GM12864 (cell line): ENCODE results near the gene RAB35.
A peak's percentile ranks its signal among the peaks of the same experiment; 100 is the strongest.

Source experiments
- DNase-seq: peaks from one replicate; pipeline ENCODE4 v3.0.0-alpha.2; 2011; ENCODE audit warnings: low read depth
- H3K4me3 ChIP-seq: 2 replicates; pipeline ENCODE4 v1.5.1; 2011; ENCODE audit warnings: mild to moderate bottlenecking, low read depth, low read length, control low read depth
- CTCF ChIP-seq: IDR thresholded peaks from 2 replicates; pipeline ENCODE4 v1.5.1; 2011; ENCODE audit warnings: low read depth, mild to moderate bottlenecking, moderate library complexity, low read length, control low read depth, inconsistent platforms; ENCODE audit errors: missing control alignments

The RAB35 gene

GRCh38 chr12:120125792-120126634, 9.5 kb upstream of the RAB35 start:
- no peak overlapping the region for H3K4me3 ChIP-seq
- DNase-seq = no peak
- TF ChIP-seq CTCF = no peak

GRCh38 chr12:120125029-120125428, 8.5 kb upstream of the RAB35 start:
- no peak for DNase-seq
- no peak overlapping the region for H3K4me3 ChIP-seq
- TF ChIP-seq CTCF = no peak

- TF ChIP-seq CTCF = no peak
- DNase-seq = peak; percentile 67
- peak overlapping the region; percentile 22; the same call in 1 of the 2 replicates for H3K4me3 ChIP-seq
Measured at GRCh38 chr12:120121766-120122293, 5.3 kb upstream of the RAB35 start.

- no peak for TF ChIP-seq CTCF
- H3K4me3 ChIP-seq = no peak overlapping the region; the same call in 1 of the 2 replicates
- no peak for DNase-seq
Measured at GRCh38 chr12:120121343-120121742, 4.8 kb upstream of the RAB35 start.

- peak overlapping the region; percentile 91; the same call in 1 of the 2 replicates for H3K4me3 ChIP-seq
- peak; percentile 54 for DNase-seq
- no peak for TF ChIP-seq CTCF
Measured at GRCh38 chr12:120119271-120119973, 2.9 kb upstream of the RAB35 start.

GRCh38 chr12:120118321-120119061, 1.9 kb upstream of the RAB35 start:
- no peak for DNase-seq
- no peak for TF ChIP-seq CTCF
- H3K4me3 ChIP-seq = peak overlapping the region; percentile 91
